HL-60 (cell line): Measurements from ENCODE around the gene TIMP1.

Source experiments
- DNase-seq, 2 experiments: peaks; one replicate each; pipeline ENCODE4 v3.0.0-alpha.2; 2010 to 2020; ENCODE audit warnings: low read depth in 1 of 2, low spot score in 1 of 2
- H3K27ac ChIP-seq: fragments of 250-450 bp; sonication (Bioruptor Pico); replicated peaks from 2 replicates; pipeline ENCODE4 v1.5.1; 2020; ENCODE audit warnings: mild to moderate bottlenecking, moderate library complexity
- H3K27me3 ChIP-seq: fragments of 250-450 bp; sonication (Bioruptor Pico); 2 replicates; pipeline ENCODE4 v1.5.1; 2021; ENCODE audit warnings: mild to moderate bottlenecking, moderate library complexity; ENCODE audit not compliant: insufficient read depth, poor library complexity, severe bottlenecking
- H3K4me3 ChIP-seq: replicated peaks from 2 replicates; pipeline ENCODE4 v1.5.1; 2011; ENCODE audit warnings: mild to moderate bottlenecking, control low read depth, low read length; ENCODE audit not compliant: insufficient read depth
- CTCF ChIP-seq: IDR thresholded peaks from one replicate; pipeline ENCODE4 v1.5.1; 2011; ENCODE audit warnings: low read length, control low read depth, inconsistent platforms; ENCODE audit not compliant: insufficient read depth
- GABPA ChIP-seq: IDR thresholded peaks from 2 replicates; pipeline ENCODE4 v1.6.1; 2012; ENCODE audit warnings: low read depth
- POLR2AphosphoS5 ChIP-seq: IDR thresholded peaks from 2 replicates; pipeline ENCODE4 v1.6.1; 2012; ENCODE audit warnings: low read depth
- SPI1 ChIP-seq: IDR thresholded peaks from 2 replicates; pipeline ENCODE4 v1.6.1; 2012; ENCODE audit warnings: low read depth, mild to moderate bottlenecking, borderline replicate concordance
- TF ChIP-seq, protein P1 (sequence below): IDR thresholded peaks from 2 replicates; pipeline ENCODE4 v1.6.1; 2012; ENCODE audit warnings: low read depth; ENCODE audit not compliant: insufficient replicate concordance

The TIMP1 gene

GRCh38 chrX:47618923-47619485 lies 36.8 kb downstream of the TIMP1 start:
- Histone ChIP-seq H3K27me3 (no peaks in the 10 kb centered on the region), H3K27ac (no peak overlapping the region), H3K4me3 (no peak overlapping the region)
- DNase-seq, result no peak
- TF ChIP-seq, protein P1, sequence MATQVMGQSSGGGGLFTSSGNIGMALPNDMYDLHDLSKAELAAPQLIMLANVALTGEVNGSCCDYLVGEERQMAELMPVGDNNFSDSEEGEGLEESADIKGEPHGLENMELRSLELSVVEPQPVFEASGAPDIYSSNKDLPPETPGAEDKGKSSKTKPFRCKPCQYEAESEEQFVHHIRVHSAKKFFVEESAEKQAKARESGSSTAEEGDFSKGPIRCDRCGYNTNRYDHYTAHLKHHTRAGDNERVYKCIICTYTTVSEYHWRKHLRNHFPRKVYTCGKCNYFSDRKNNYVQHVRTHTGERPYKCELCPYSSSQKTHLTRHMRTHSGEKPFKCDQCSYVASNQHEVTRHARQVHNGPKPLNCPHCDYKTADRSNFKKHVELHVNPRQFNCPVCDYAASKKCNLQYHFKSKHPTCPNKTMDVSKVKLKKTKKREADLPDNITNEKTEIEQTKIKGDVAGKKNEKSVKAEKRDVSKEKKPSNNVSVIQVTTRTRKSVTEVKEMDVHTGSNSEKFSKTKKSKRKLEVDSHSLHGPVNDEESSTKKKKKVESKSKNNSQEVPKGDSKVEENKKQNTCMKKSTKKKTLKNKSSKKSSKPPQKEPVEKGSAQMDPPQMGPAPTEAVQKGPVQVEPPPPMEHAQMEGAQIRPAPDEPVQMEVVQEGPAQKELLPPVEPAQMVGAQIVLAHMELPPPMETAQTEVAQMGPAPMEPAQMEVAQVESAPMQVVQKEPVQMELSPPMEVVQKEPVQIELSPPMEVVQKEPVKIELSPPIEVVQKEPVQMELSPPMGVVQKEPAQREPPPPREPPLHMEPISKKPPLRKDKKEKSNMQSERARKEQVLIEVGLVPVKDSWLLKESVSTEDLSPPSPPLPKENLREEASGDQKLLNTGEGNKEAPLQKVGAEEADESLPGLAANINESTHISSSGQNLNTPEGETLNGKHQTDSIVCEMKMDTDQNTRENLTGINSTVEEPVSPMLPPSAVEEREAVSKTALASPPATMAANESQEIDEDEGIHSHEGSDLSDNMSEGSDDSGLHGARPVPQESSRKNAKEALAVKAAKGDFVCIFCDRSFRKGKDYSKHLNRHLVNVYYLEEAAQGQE, result peak; percentile 58
- no peak for TF ChIP-seq CTCF

DNA sequence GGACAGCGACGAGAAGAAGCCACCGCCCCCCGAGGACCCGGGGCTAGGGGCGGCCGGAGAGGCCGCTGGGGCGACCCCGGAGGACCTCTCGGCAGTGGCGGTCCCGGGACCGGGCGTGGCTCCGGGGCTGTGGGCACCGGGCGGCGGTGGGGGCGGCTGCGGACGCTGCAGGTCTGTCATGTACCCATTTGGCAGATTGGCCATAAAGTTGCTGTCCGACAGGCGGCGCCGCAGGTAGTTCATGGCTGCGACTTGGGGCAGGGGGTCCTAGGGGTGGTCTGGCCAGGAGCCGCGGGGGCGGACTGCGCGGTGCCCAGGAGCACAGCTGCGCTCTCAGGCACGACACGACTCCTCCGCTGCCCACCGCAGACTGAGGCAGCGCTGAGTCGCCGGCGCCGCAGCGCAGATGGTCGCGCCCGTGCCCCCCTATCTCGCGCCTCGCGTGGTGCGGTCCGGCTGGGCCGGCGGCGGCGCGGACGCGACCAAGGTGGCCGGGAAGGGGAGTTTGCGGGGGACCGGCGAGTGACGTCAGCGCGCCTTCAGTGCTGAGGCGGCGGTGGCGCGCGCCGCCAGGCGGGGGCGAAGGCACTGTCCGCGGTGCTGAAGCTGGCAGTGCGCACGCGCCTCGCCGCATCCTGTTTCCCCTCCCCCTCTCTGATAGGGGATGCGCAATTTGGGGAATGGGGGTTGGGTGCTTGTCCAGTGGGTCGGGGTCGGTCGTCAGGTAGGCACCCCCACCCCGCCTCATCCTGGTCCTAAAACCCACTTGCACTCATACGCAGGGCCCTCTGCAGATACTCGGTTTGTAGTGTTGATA lies 37.5 kb downstream of the TIMP1 start, which contains the start of gene SYN1:
Gene SYN1, minus strand, starts transcription at position 372 of the 817 bp plus-strand sequence. Its CDS starts 129 bp downstream, at position 243.
- peak; percentile 48 to 60 for DNase-seq
- H3K4me3 ChIP-seq, result peak within 1 kb of the TSS; percentile 41
- no peak for TF ChIP-seq GABPA
- TF ChIP-seq, protein P1, result peak; percentile 97
- no peaks in the 10 kb centered on the region for H3K27me3 ChIP-seq
- no peak within 1 kb of the TSS for H3K27ac ChIP-seq

GRCh38 chrX:47620303-47620685 lies 38.1 kb downstream of the TIMP1 start:
- Histone ChIP-seq H3K4me3 (no peak overlapping the region), H3K27ac (no peak overlapping the region), H3K27me3 (no peaks in the 10 kb centered on the region)
- DNase-seq, result no peak
- TF ChIP-seq, protein P1, result no peak
- TF ChIP-seq POLR2AphosphoS5, result no peak
- TF ChIP-seq GABPA, result no peak
- TF ChIP-seq CTCF, result no peak
- TF ChIP-seq SPI1, result no peak
